H1 (cell line): ENCODE results near the gene OR5H1. TPM values are rescaled to one million over a fixed set of nuclear protein-coding genes. Genes with fewer than 3 reads are reported as not detected.

Source experiments
- CHD7 ChIP-seq: fragments of 300-600 bp; sonication (generic); IDR thresholded peaks from 2 replicates; pipeline ENCODE4 v1.7.1; 2012; ENCODE audit warnings: low read length, moderate library complexity, mild to moderate bottlenecking, inconsistent platforms; ENCODE audit not compliant: insufficient replicate concordance
- JUND ChIP-seq: IDR thresholded peaks from 2 replicates; pipeline ENCODE4 v1.6.1; 2011; ENCODE audit warnings: mild to moderate bottlenecking, improper control_type of control experiment, low read length
- KDM5A ChIP-seq: fragments of 200-600 bp; IDR thresholded peaks from 2 replicates; pipeline ENCODE4 v1.7.1; 2012; ENCODE audit warnings: mild to moderate bottlenecking, low read length, inconsistent platforms, mixed read lengths
- MAFK ChIP-seq: IDR thresholded peaks from 2 replicates; pipeline ENCODE4 v1.6.1; 2012; ENCODE audit warnings: low read depth, mild to moderate bottlenecking, improper control_type of control experiment, low read length
- SIX5 ChIP-seq: IDR thresholded peaks from 2 replicates; pipeline ENCODE4 v1.6.1; 2011; ENCODE audit warnings: mild to moderate bottlenecking, low read depth, low read length
- USF2 ChIP-seq: IDR thresholded peaks from 2 replicates; pipeline ENCODE4 v1.6.1; 2011; ENCODE audit warnings: low read length, improper control_type of control experiment
- YY1 ChIP-seq: IDR thresholded peaks from 2 replicates; pipeline ENCODE4 v1.6.1; 2011; ENCODE audit warnings: low read depth, mild to moderate bottlenecking, low read length
- polyA plus RNA-seq, 7 experiments: library from polyadenylated mRNA; depleted of rRNA in 3 of 7; stranded (reverse) in 5 of 7; unstranded in 2 of 7; fragments of >200 nt in 5 of 7; fragments of 200-250 nt in 2 of 7; gene quantifications; 1 replicate in 5 of 7; 2 replicates in 1 of 7; 4 replicates in 1 of 7; pipeline versions ENCODE4 v1.2.1 to v1.2.3, GENCODE V29; 2011 to 2013; ENCODE audit warnings: missing spikeins in 2 of 7, mixed read lengths in 2 of 7
- total RNA-seq: library from RNA; stranded (reverse); fragmentation: NEBNext Ultra II Directional; extraction: Animal tissue kit (Norgen Biotek cat#: 25700); gene quantifications from 2 replicates; pipeline ENCODE4 v1.2.1, GENCODE V29; 2021
- TF ChIP-seq, protein P1 (sequence below): IDR thresholded peaks from 2 replicates; pipeline ENCODE4 v1.6.1; 2012; ENCODE audit warnings: low read length, inconsistent platforms

Gene OR5H1
- total and polyA plus RNA-seq, 2 of the 8 experiments (the other 6 are each of a cell fraction or from before 2014, with no cell fraction given) = not detected

GRCh38 chr3:98109807-98110549, 20.5 kb upstream of the OR5H1 start (continued):
- TF ChIP-seq CHD7 (no peak), JUND (no peak), USF2 (no peak), KDM5A (no peak), MAFK (no peak), YY1 (no peak), SIX5 (no peak)
- TF ChIP-seq, protein P1, sequence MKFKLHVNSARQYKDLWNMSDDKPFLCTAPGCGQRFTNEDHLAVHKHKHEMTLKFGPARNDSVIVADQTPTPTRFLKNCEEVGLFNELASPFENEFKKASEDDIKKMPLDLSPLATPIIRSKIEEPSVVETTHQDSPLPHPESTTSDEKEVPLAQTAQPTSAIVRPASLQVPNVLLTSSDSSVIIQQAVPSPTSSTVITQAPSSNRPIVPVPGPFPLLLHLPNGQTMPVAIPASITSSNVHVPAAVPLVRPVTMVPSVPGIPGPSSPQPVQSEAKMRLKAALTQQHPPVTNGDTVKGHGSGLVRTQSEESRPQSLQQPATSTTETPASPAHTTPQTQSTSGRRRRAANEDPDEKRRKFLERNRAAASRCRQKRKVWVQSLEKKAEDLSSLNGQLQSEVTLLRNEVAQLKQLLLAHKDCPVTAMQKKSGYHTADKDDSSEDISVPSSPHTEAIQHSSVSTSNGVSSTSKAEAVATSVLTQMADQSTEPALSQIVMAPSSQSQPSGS = no peak
